SK-N-MC (cell line): ENCODE measurements around the gene SLAIN1.

Source experiments
- EZH2 ChIP-seq: fragments of 200-600 bp; sonication (generic); IDR thresholded peaks from one replicate; pipeline ENCODE4 v1.6.1; 2017; ENCODE audit warnings: antibody characterized with exemption
- POLR2AphosphoS5 ChIP-seq: IDR thresholded peaks from 2 replicates; pipeline ENCODE4 v1.6.1; 2012; ENCODE audit warnings: mild to moderate bottlenecking, low read depth, low read length, borderline replicate concordance

DNA sequence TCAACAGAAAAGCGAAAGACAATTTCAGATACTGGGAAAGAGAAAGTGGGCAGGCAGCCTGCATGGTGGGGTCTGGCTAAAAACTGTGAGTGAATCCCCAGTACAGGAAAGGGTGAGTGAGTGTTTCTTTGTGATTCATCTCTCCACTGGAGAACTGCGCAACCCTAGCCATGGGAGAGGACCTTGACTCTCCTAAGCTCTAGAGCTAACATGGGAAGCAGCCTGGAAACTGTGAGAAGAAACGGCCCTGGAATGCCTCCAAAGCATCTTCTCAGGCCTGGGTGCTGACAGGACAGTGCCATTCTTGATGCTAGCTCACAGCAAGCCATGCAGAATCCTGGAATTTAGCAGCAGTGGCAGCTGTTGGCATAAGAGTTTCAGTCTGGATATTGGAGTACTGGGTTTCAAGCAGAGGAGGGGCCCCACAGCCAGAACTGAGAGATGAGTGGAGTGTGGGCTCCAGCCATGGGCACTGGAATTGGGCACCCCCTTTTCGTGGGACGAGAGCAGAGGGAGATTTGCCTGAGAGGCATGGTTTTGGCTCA is 18.7 kb upstream of the SLAIN1 start:
- TF ChIP-seq EZH2 (no peak), POLR2AphosphoS5 (no peak)
